ENCODE results near the gene PROK1. TPM values are rescaled to one million over a fixed set of nuclear protein-coding genes. Genes with fewer than 3 reads are reported as not detected.

Gene PROK1
- polyA plus RNA-seq, 1 of the 3 experiments (the other 2 are of a cell fraction) = not detected

DNA sequence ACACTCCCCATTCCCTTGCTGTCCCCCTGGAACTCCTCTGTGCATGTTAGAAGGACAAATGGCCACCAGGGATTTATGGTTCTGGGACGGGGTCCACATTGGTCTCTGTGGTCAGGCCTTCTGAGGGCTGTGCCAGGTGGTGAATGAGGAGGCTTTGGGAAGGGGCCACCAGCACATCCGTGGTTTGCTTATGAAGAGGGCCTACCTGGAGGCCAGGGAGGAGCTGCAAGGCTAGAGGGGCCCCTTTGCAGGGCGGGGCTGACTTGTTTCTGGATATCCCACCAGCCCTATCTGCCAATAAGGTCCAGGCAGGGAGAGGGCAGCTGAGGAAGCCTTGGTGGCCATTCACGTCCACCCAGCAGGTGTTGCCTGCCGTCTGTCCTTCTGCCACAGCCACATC, 43.1 kb downstream of the PROK1 start:
- no peak overlapping the region for H2AFZ ChIP-seq (ENCODE audit: low read depth)
- CTCF ChIA-PET = interaction anchor here (3.8 to 9.3 kb wide), 5 partner anchors 28 to 288 kb away, joined by 76 to 162 read pairs (median 86); partner anchors contain the start of genes KCNA10 and KCNC4
- H3K27me3 ChIP-seq (ENCODE audit: insufficient read depth) = no peaks in the 10 kb centered on the region; the same call in 1 of the 2 replicates
- no peaks in the 10 kb centered on the region for H3K4me1 ChIP-seq (ENCODE audit: control insufficient read depth in 1 of 2, insufficient read depth in 2 of 2, low read depth in 1 of 2, low read length in 1 of 2)
- no peak overlapping the region for H3K4me3 ChIP-seq (ENCODE audit: low read depth in 2 of 2, low read length in 1 of 2)
- no peak overlapping the region for H3K4me2 ChIP-seq
- H3K9me2 ChIP-seq = no peaks in the 10 kb centered on the region
- H3K36me3 ChIP-seq (replicated peaks in 1 of 2; ENCODE audit: control insufficient read depth in 1 of 2, insufficient read depth in 2 of 2, low read length in 1 of 2) = no peaks in the 10 kb centered on the region
- H3K27ac ChIP-seq (ENCODE audit: low read depth in 2 of 2, low read length in 1 of 2) = no peak overlapping the region
- no peaks in the 10 kb centered on the region for H4K20me1 ChIP-seq (ENCODE audit: insufficient read depth)
- DNase-seq = no peak
- no peaks in the 10 kb centered on the region for H3F3A ChIP-seq (replicated peaks; ENCODE audit: insufficient read depth)
- H3K79me2 ChIP-seq (ENCODE audit: insufficient read depth) = no peaks in the 10 kb centered on the region
- no peak for TF ChIP-seq RAD21 (IDR thresholded peaks at IDR 0.05; ENCODE audit: low read length)
- no peak for TF ChIP-seq FOSL2 (IDR thresholded peaks at IDR 0.05; ENCODE audit: borderline replicate concordance, low read depth)
- TF ChIP-seq, protein P1, sequence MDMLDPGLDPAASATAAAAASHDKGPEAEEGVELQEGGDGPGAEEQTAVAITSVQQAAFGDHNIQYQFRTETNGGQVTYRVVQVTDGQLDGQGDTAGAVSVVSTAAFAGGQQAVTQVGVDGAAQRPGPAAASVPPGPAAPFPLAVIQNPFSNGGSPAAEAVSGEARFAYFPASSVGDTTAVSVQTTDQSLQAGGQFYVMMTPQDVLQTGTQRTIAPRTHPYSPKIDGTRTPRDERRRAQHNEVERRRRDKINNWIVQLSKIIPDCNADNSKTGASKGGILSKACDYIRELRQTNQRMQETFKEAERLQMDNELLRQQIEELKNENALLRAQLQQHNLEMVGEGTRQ (IDR thresholded peaks at IDR 0.05; ENCODE audit: borderline replicate concordance, low read depth, low read length) = no peak
- no peak for TF ChIP-seq MXI1 (IDR thresholded peaks at IDR 0.05; ENCODE audit: low read depth, low read length)
- TF ChIP-seq, protein P2, sequence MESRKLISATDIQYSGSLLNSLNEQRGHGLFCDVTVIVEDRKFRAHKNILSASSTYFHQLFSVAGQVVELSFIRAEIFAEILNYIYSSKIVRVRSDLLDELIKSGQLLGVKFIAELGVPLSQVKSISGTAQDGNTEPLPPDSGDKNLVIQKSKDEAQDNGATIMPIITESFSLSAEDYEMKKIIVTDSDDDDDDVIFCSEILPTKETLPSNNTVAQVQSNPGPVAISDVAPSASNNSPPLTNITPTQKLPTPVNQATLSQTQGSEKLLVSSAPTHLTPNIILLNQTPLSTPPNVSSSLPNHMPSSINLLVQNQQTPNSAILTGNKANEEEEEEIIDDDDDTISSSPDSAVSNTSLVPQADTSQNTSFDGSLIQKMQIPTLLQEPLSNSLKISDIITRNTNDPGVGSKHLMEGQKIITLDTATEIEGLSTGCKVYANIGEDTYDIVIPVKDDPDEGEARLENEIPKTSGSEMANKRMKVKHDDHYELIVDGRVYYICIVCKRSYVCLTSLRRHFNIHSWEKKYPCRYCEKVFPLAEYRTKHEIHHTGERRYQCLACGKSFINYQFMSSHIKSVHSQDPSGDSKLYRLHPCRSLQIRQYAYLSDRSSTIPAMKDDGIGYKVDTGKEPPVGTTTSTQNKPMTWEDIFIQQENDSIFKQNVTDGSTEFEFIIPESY (IDR thresholded peaks at IDR 0.05; ENCODE audit: borderline replicate concordance, low read depth) = no peak
- TF ChIP-seq CTCF (IDR thresholded peaks at IDR 0.05) = no peak
- no peak for TF ChIP-seq ELF1 (IDR thresholded peaks at IDR 0.05)
- TF ChIP-seq POLR2AphosphoS5 (IDR thresholded peaks at IDR 0.05; ENCODE audit: low read depth, low read length) = no peak
- TF ChIP-seq JUND (IDR thresholded peaks at IDR 0.05) = no peak
- no peak for TF ChIP-seq EP300 (IDR thresholded peaks at IDR 0.05; ENCODE audit: borderline replicate concordance in 1 of 2, low read depth in 1 of 2, low read length in 1 of 2)
- TF ChIP-seq TCF12 (IDR thresholded peaks at IDR 0.05) = no peak
- no peak for TF ChIP-seq IRF3 (IDR thresholded peaks at IDR 0.05; ENCODE audit: low read depth, low read length)
- no peak for TF ChIP-seq PBX3 (IDR thresholded peaks at IDR 0.05)
- TF ChIP-seq MEF2A (IDR thresholded peaks at IDR 0.05; ENCODE audit: borderline replicate concordance, low read depth) = no peak
- TF ChIP-seq USF1 (IDR thresholded peaks at IDR 0.05; ENCODE audit: borderline replicate concordance, low read depth) = no peak
- TF ChIP-seq SIN3A (IDR thresholded peaks at IDR 0.05; ENCODE audit: borderline replicate concordance, low read depth, low read length) = no peak
- no peak for TF ChIP-seq GABPA (IDR thresholded peaks at IDR 0.05; ENCODE audit: low read depth)
- POLR2A ChIA-PET = no interaction called here
- no peak overlapping the region for H3K9ac ChIP-seq
- 56% methylated on average over 3 of the region's 5 CpGs for WGBS (ENCODE audit: low lambda C conversion rate)
- H3K9me3 ChIP-seq = no peaks in the 10 kb centered on the region
